GM12873 (cell line): ENCODE results near the gene TRMT11.

Experiments used
- CTCF ChIP-seq: IDR thresholded peaks from 2 replicates; pipeline ENCODE4 v1.5.1; 2012; ENCODE audit warnings: low read depth, mild to moderate bottlenecking, moderate library complexity, low read length, control low read depth; ENCODE audit not compliant: insufficient read depth; ENCODE audit errors: missing control alignments

The TRMT11 gene

GRCh38 chr6:125951323-125951722 lies 35.0 kb upstream of the TRMT11 start:
- TF ChIP-seq CTCF: no peak

GRCh38 chr6:125952764-125953501 lies 33.4 kb upstream of the TRMT11 start:
- TF ChIP-seq CTCF: peak; percentile 58

GRCh38 chr6:125953502-125953875 lies 32.9 kb upstream of the TRMT11 start:
- peak; percentile 22 for TF ChIP-seq CTCF

GRCh38 chr6:125954735-125955339 lies 31.5 kb upstream of the TRMT11 start:
- no peak for TF ChIP-seq CTCF

GRCh38 chr6:125955973-125956372 lies 30.4 kb upstream of the TRMT11 start:
- TF ChIP-seq CTCF: no peak

GRCh38 chr6:125956506-125957390 lies 29.6 kb upstream of the TRMT11 start, which contains the start of gene HINT3:
Gene HINT3 (plus strand): TSS chr6:125956770. CDS start chr6:125956978, 208 bp downstream.
- peak; percentile 98 for TF ChIP-seq CTCF

- TF ChIP-seq CTCF: no peak
These were observed 29.0 kb upstream of the TRMT11 start for GRCh38 chr6:125957391-125957693.
